HepG2 (cell line): ENCODE data around the gene PNPLA8. TPM values are rescaled to one million over a fixed set of nuclear protein-coding genes. Genes with fewer than 3 reads are reported as not detected.

Source experiments
- GFI1 ChIP-seq: sonication (generic); formaldehyde crosslinking; IDR thresholded peaks from 2 replicates; pipeline ENCODE4 v1.5.0; 2020; ENCODE audit warnings: missing genetic modification reagents, mild to moderate bottlenecking, borderline replicate concordance
- HNF4G ChIP-seq, 2 experiments: sonication (generic) in 1 of 2; formaldehyde crosslinking in 1 of 2; IDR thresholded peaks; 2 replicates each; pipeline versions ENCODE4 v1.4.0 to v1.6.1; 2011 to 2020; ENCODE audit warnings: borderline replicate concordance in 2 of 2, low read depth in 2 of 2, mild to moderate bottlenecking in 2 of 2, low read length in 1 of 2, missing genetic modification reagents in 1 of 2, moderate library complexity in 1 of 2
- ISX ChIP-seq: sonication (generic); formaldehyde crosslinking; conservative IDR thresholded peaks from 2 replicates; pipeline ENCODE4 v1.5.0; 2020; ENCODE audit warnings: missing genetic modification reagents
- KLF13 ChIP-seq: sonication (generic); formaldehyde crosslinking; IDR thresholded peaks from 2 replicates; pipeline ENCODE4 v1.4.0; 2020; ENCODE audit warnings: mild to moderate bottlenecking, missing genetic modification reagents
- PAWR ChIP-seq: sonication (generic); formaldehyde crosslinking; IDR thresholded peaks from 2 replicates; pipeline ENCODE4 v1.4.0; 2020; ENCODE audit warnings: missing genetic modification reagents, mild to moderate bottlenecking, borderline replicate concordance
- PHF8 ChIP-seq: sonication (generic); formaldehyde crosslinking; IDR thresholded peaks from 2 replicates; pipeline ENCODE4 v1.5.0; 2020; ENCODE audit warnings: missing genetic modification reagents
- POLR2A ChIP-seq, 2 experiments: IDR thresholded peaks; 2 replicates each; pipeline ENCODE4 v1.6.1; 2011; ENCODE audit warnings: low read depth in 2 of 2, low read length in 2 of 2, mild to moderate bottlenecking in 1 of 2, moderate library complexity in 1 of 2; ENCODE audit not compliant: insufficient read depth in 1 of 2
- SUZ12 ChIP-seq: fragments of 150-350 bp; IDR thresholded peaks from 2 replicates; pipeline ENCODE4 v1.6.1; 2014; ENCODE audit warnings: low read depth, low read length
- ZMYM3 ChIP-seq: sonication (generic); formaldehyde crosslinking; IDR thresholded peaks from 2 replicates; pipeline ENCODE4 v1.5.1; 2020; ENCODE audit warnings: mild to moderate bottlenecking, missing genetic modification reagents
- ZNF329 ChIP-seq: sonication (generic); formaldehyde crosslinking; IDR thresholded peaks from 2 replicates; pipeline ENCODE4 v1.9.0; 2021; ENCODE audit warnings: low read depth, mild to moderate bottlenecking, missing genetic modification reagents
- ZNF691 ChIP-seq: sonication (generic); formaldehyde crosslinking; IDR thresholded peaks from 2 replicates; pipeline ENCODE4 v1.4.0; 2020; ENCODE audit warnings: missing genetic modification reagents, low read depth, mild to moderate bottlenecking, borderline replicate concordance
- ZNF770 ChIP-seq: sonication (generic); formaldehyde crosslinking; IDR thresholded peaks from 2 replicates; pipeline ENCODE4 v1.5.0; 2020; ENCODE audit warnings: mild to moderate bottlenecking, missing genetic modification reagents
- polyA plus RNA-seq, 8 experiments: library from polyadenylated mRNA; depleted of rRNA in 3 of 8; stranded (reverse) in 7 of 8; unstranded in 1 of 8; fragments of >200 nt; fragmentation: Illumina TruSeq in 4 of 8; extraction: Trizol in 4 of 8; gene quantifications; 2 replicates each; pipeline versions ENCODE4 v1.2.1 to v1.2.3, GENCODE V29; 2011 to 2016; ENCODE audit warnings: low read depth in 4 of 8, missing spikeins in 1 of 8, mixed read lengths in 1 of 8; ENCODE audit not compliant: insufficient read depth in 1 of 8
- total RNA-seq, 5 experiments: library from RNA; depleted of rRNA; stranded (reverse); fragments of >200 nt; fragmentation: Illumina TruSeq; extraction: Trizol; gene quantifications; 2 replicates each; pipeline ENCODE4 v1.2.3, GENCODE V29; 2016; ENCODE audit warnings: low read depth in 1 of 5
- TF ChIP-seq, protein P1 (sequence below): sonication (generic); formaldehyde crosslinking; IDR thresholded peaks from 2 replicates; pipeline ENCODE4 v1.4.0; 2020; ENCODE audit warnings: missing genetic modification reagents

The PNPLA8 gene
- total and polyA plus RNA-seq, 2 of the 13 experiments (the other 11 are each of a cell fraction or from before 2014, with no cell fraction given), result 6.3 to 11.4 TPM

DNA sequence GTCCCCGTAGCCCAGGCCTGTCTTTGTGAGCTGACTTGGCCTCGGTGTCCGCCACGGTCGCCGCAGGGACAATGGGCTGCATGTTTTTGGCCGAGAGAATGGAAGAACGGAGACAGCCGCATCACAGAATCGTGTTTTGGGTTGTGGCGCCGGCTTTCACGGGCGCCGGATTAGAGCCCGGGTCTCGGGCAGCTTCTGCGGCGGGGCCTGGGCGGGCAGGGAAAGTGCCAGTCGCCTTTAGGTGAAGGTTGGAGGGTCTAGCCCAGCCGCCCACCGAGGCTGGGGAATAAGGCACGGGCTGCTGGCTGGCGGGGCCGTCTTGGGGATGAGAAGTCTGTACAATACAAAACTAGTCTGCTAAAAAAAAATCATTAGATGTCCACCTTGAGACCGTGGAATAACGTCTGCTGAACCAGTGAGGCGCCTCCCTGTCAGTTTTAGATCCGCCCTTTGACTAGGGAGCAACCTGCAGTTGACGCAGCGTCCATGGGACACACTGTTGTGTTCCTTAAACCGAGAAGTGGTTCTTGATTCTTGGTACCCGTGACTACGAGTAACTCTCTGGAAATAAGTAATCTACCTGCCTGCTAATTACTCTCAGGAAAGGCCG is 44.3 kb upstream of the PNPLA8 start (continued):
- TF ChIP-seq ZNF770 (CRISPR knock-in tag) (peak; percentile 32; the same call in 1 of the 2 replicates), PAWR (CRISPR knock-in tag) (no peak), GFI1 (CRISPR knock-in tag) (peak; percentile 54; the same call in 1 of the 2 replicates), POLR2A (IDR thresholded peaks at IDR 0.05; ENCODE audit: insufficient read depth in 1 of 2, low read depth in 2 of 2, low read length in 2 of 2) (0 out of 4 replicates have a peak, but pooled peaks of 1 of the 2 experiments have one; percentile 15), ISX (CRISPR knock-in tag) (0 out of 2 replicates have a peak, but pooled peaks have one; percentile 43), HNF4G (IDR thresholded peaks at IDR 0.05; ENCODE audit: borderline replicate concordance, low read depth, low read length) (no peak), HNF4G (CRISPR knock-in tag; IDR thresholded peaks at IDR 0.05; ENCODE audit: borderline replicate concordance, low read depth) (no peak), SUZ12 (no peak), PHF8 (CRISPR knock-in tag) (no peak), ZMYM3 (no peak), ZNF329 (CRISPR knock-in tag) (no peak), KLF13 (CRISPR knock-in tag) (no peak), ZNF691 (CRISPR knock-in tag) (0 out of 2 replicates have a peak, but pooled peaks have one; percentile 3)
- TF ChIP-seq, protein P1, sequence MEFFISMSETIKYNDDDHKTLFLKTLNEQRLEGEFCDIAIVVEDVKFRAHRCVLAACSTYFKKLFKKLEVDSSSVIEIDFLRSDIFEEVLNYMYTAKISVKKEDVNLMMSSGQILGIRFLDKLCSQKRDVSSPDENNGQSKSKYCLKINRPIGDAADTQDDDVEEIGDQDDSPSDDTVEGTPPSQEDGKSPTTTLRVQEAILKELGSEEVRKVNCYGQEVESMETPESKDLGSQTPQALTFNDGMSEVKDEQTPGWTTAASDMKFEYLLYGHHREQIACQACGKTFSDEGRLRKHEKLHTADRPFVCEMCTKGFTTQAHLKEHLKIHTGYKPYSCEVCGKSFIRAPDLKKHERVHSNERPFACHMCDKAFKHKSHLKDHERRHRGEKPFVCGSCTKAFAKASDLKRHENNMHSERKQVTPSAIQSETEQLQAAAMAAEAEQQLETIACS (CRISPR knock-in tag), result no peak; the same call in 1 of the 2 replicates
- TF ChIP-seq, all 625 proteins: peak for 20
